HepG2 (cell line): Measurements from ENCODE around the gene PDP2. TPM values are rescaled to one million over a fixed set of nuclear protein-coding genes. Genes with fewer than 3 reads are reported as not detected.

ENCODE experiments used
- ATAC-seq: fragments of 200-7000 bp; cut with Tn5 transposase; 3 replicates; pipeline ENCODE4 v1.9.1; 2020; ENCODE audit warnings: mild to moderate bottlenecking, moderate library complexity
- BruUV-seq: library from RNA; stranded (reverse); fragments of 400-500 nt; replicated peaks from 2 replicates; lab custom pipeline; 2021; lab: Mats Ljungman, UMichigan
- CTCF ChIA-PET: fragments of 300-600 bp; formaldehyde crosslinking; extraction: SDS; loops from one replicate; lab custom pipeline; 2021; ENCODE audit warnings: low total read pairs, inconsistent platforms, low intra/inter-chr PET ratio; lab: Yijun Ruan, JAX
- POLR2A ChIA-PET: fragments of 350-600 bp; sonication (Branson Sonifier 250); formaldehyde crosslinking; loops from one replicate; lab custom pipeline; 2020; ENCODE audit warnings: antibody characterized with exemption, inconsistent platforms; lab: Yijun Ruan, JAX
- DNase-seq: peaks from one replicate; pipeline ENCODE4 v3.0.0-alpha.2; 2015; ENCODE audit warnings: low spot score
- FAIRE-seq: peaks from 3 replicates; lab custom pipeline; 2011; peaks lifted over from hg19 to GRCh38; lab: Jason Lieb, UNC
- H2AFZ ChIP-seq: one replicate; pipeline ENCODE4 v1.6.1; 2011; ENCODE audit warnings: low read length, inconsistent platforms
- H3K27ac ChIP-seq: fragments of 300-600 bp; 3 replicates; pipeline ENCODE4 v1.8.0; 2011; ENCODE audit warnings: mixed run types, mild to moderate bottlenecking, mixed read lengths, low read length, inconsistent platforms; ENCODE audit not compliant: insufficient read depth; ENCODE audit errors: extremely low read length
- H3K27me3 ChIP-seq, 2 experiments: fragments of 200-600 bp in 1 of 2; 2 replicates in 1 of 2; 3 replicates in 1 of 2; pipeline versions ENCODE4 v1.6.0 to v1.8.0; 2011; ENCODE audit warnings: low read length in 2 of 2, mild to moderate bottlenecking in 2 of 2, moderate library complexity in 2 of 2, inconsistent platforms in 1 of 2; ENCODE audit not compliant: insufficient read depth in 2 of 2, control insufficient read depth in 1 of 2
- H3K36me3 ChIP-seq, 2 experiments: fragments of 200-600 bp in 1 of 2; replicated peaks in 1 of 2; 2 replicates in 1 of 2; 3 replicates in 1 of 2; pipeline versions ENCODE4 v1.5.1 to v1.8.0; 2011; ENCODE audit warnings: low read length in 2 of 2, inconsistent platforms in 1 of 2; ENCODE audit not compliant: insufficient read depth in 2 of 2, control insufficient read depth in 1 of 2
- H3K4me1 ChIP-seq: 2 replicates; pipeline ENCODE4 v1.5.1; 2012; ENCODE audit warnings: low read length, inconsistent platforms; ENCODE audit not compliant: insufficient read depth
- H3K4me2 ChIP-seq: 2 replicates; pipeline ENCODE4 v1.6.0; 2011; ENCODE audit warnings: low read depth, low read length, inconsistent platforms
- H3K4me3 ChIP-seq, 3 experiments: fragments of 200-600 bp in 1 of 3; sonication (generic), shearing (Covaris generic) in 1 of 3; replicated peaks in 1 of 3; 2 replicates each; pipeline ENCODE4 v1.5.1; 2011 to 2016; ENCODE audit warnings: low read length in 3 of 3, inconsistent platforms in 2 of 3, low read depth in 2 of 3, mild to moderate bottlenecking in 2 of 3, control low read depth in 1 of 3, mixed read lengths in 1 of 3; ENCODE audit not compliant: insufficient read depth in 1 of 3
- H3K79me2 ChIP-seq: one replicate; pipeline ENCODE4 v1.6.1; 2011; ENCODE audit warnings: low read length, inconsistent platforms; ENCODE audit not compliant: insufficient read depth
- H3K9ac ChIP-seq: 2 replicates; pipeline ENCODE4 v1.6.0; 2011; ENCODE audit warnings: mild to moderate bottlenecking, low read depth, low read length, inconsistent platforms; ENCODE audit not compliant: insufficient read depth
- H3K9me3 ChIP-seq: 2 replicates; pipeline ENCODE4 v1.5.1; 2012; ENCODE audit warnings: mild to moderate bottlenecking, low read length
- H4K20me1 ChIP-seq: 2 replicates; pipeline ENCODE4 v1.6.0; 2011; ENCODE audit warnings: inconsistent platforms, mild to moderate bottlenecking, low read length, moderate library complexity; ENCODE audit not compliant: insufficient read depth
- AGO1 ChIP-seq: fragments of 200-400 bp; formaldehyde crosslinking; IDR thresholded peaks from 2 replicates; pipeline ENCODE4 v1.6.1; 2017; ENCODE audit warnings: mild to moderate bottlenecking, low read depth, low read length, moderate library complexity; ENCODE audit not compliant: poor library complexity, severe bottlenecking
- AGO2 ChIP-seq: fragments of 200-400 bp; formaldehyde crosslinking; optimal IDR thresholded peaks from 2 replicates; pipeline ENCODE3; 2017; ENCODE audit warnings: mild to moderate bottlenecking, low read depth, low read length, moderate library complexity
- FOSL1 ChIP-seq: sonication (generic); formaldehyde crosslinking; IDR thresholded peaks from 2 replicates; pipeline ENCODE4 v1.9.0; 2021; ENCODE audit warnings: missing genetic modification reagents, borderline replicate concordance
- ZNF772 ChIP-seq: sonication (generic); formaldehyde crosslinking; IDR thresholded peaks from 2 replicates; pipeline ENCODE4 v1.5.0; 2020; ENCODE audit warnings: mild to moderate bottlenecking, missing genetic modification reagents
- WGBS: methylation state at CpG from one replicate; pipeline ENCODE4 v1.1.6; 2017; ENCODE audit warnings: low lambda C conversion rate; 5-methylcytosine and 5-hydroxymethylcytosine counted together
- in situ Hi-C: cut with HindIII; loops from 2 replicates; pipeline ENCODE4 v1.10.0; 2017; ENCODE audit warnings: low pct_unique_long_range_greater_than_20kb; ENCODE audit not compliant: extremely low pct_ligation_motif_present
- intact Hi-C: fragments of 100-400 bp; cut with micrococcal nuclease; formaldehyde crosslinking; loops from one replicate; pipeline ENCODE4 v1.10.0; 2022; ENCODE audit not compliant: unreplicated experiment
- polyA plus RNA-seq, 8 experiments: library from polyadenylated mRNA; depleted of rRNA in 3 of 8; stranded (reverse) in 7 of 8; unstranded in 1 of 8; fragments of >200 nt; fragmentation: Illumina TruSeq in 4 of 8; extraction: Trizol in 4 of 8; gene quantifications; 2 replicates each; pipeline versions ENCODE4 v1.2.1 to v1.2.3, GENCODE V29; 2011 to 2016; ENCODE audit warnings: low read depth in 4 of 8, missing spikeins in 1 of 8, mixed read lengths in 1 of 8; ENCODE audit not compliant: insufficient read depth in 1 of 8
- total RNA-seq, 5 experiments: library from RNA; depleted of rRNA; stranded (reverse); fragments of >200 nt; fragmentation: Illumina TruSeq; extraction: Trizol; gene quantifications; 2 replicates each; pipeline ENCODE4 v1.2.3, GENCODE V29; 2016; ENCODE audit warnings: low read depth in 1 of 5

PDP2 gene
- total and polyA plus RNA-seq, 2 of the 13 experiments (the other 11 are each of a cell fraction or from before 2014, with no cell fraction given), result 12.8 to 15.8 TPM

- no peaks in the 10 kb centered on the region for H4K20me1 ChIP-seq
- FAIRE-seq (no peak), DNase-seq (no peak), ATAC-seq (no peak)
- H3K4me1 ChIP-seq, result peaks cover 53% of the 10 kb centered on the region
- intact Hi-C loops, result no loop called here
- H3K4me2 ChIP-seq, result no peak overlapping the region
- POLR2A ChIA-PET, result interaction anchor here (7.3 kb wide), 1 partner anchor 19 kb away, joined by 86 read pairs; no protein-coding TSS in a partner anchor
- no peaks in the 10 kb centered on the region for H3K79me2 ChIP-seq
- H3K27ac ChIP-seq, result no peak overlapping the region
- no peak for TF ChIP-seq ZNF772
- TF ChIP-seq AGO1, result peak; percentile 25
- TF ChIP-seq, all 625 proteins: peak for 1
- no peak overlapping the region for H3K9ac ChIP-seq
- 77% methylated on average over 31 of the region's 42 CpGs for WGBS
- H3K27me3 ChIP-seq, result peaks cover 5 to 22% of the 10 kb centered on the region in 2 experiments; a peak in 4 of 5 replicates
- no peaks in the 10 kb centered on the region for H3K9me3 ChIP-seq
- no peak overlapping the region for H3K4me3 ChIP-seq
- in situ Hi-C loops, result no loop called here
- CTCF ChIA-PET, result no interaction called here
- no peak overlapping the region for H2AFZ ChIP-seq
- no peaks in the 10 kb centered on the region for H3K36me3 ChIP-seq
- no TSS peak for BruUV-seq
Measured at GRCh38 chr16:66921729-66922450, 41.6 kb downstream of the PDP2 start.

DNA sequence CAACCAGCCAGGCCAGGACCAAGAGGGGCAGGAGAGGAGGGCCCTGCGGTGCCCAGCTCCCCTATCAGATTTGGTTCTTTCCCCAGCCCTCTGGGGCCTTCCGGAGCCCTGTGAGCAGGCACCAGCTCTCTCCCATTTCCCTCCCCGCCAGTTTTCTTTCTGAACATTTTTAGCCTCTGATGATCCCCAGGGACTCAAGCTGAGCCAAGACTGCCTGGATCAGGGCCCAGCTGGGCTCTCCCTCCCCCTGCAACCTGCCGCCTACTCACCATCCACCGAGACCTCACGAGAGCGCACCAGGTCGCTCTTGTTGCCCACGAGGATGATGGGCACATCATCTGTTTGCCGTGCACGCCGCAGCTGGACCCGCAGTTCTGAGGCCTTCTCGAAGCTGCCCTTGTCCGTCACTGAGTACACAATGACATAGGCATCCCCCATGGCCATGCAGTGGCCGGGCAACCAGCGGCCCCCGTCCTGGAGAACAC lies 43.0 kb downstream of the PDP2 start:
- no peak overlapping the region for H3K4me2 ChIP-seq
- no peak for TF ChIP-seq FOSL1 (CRISPR knock-in tag)
- peak; percentile 43 for TF ChIP-seq AGO2
- ATAC-seq, result no peak
- peaks cover 55% of the 10 kb centered on the region for H3K4me1 ChIP-seq
- no peaks in the 10 kb centered on the region for H4K20me1 ChIP-seq
- 66% methylated on average over 18 of the region's 18 CpGs for WGBS
- no peaks in the 10 kb centered on the region for H3K36me3 ChIP-seq
- no peaks in the 10 kb centered on the region for H3K79me2 ChIP-seq
- no peaks in the 10 kb centered on the region for H3K9me3 ChIP-seq
- H3K27me3 ChIP-seq, result peaks cover 5 to 22% of the 10 kb centered on the region in 2 experiments; a peak in 4 of 5 replicates
- no peak overlapping the region for H3K9ac ChIP-seq
- POLR2A ChIA-PET, result interaction anchor here (7.3 kb wide), 1 partner anchor 21 kb away, joined by 86 read pairs; no protein-coding TSS in a partner anchor
- intact Hi-C loops (no loop called here), in situ Hi-C loops (no loop called here)
- BruUV-seq, result no TSS peak
- H2AFZ ChIP-seq, result no peak overlapping the region
- H3K4me3 ChIP-seq, result no peak overlapping the region
- H3K27ac ChIP-seq, result no peak overlapping the region
- no peak for DNase-seq
- FAIRE-seq, result no peak
- CTCF ChIA-PET, result interaction anchor here (2.6 kb wide), 1 partner anchor 27 kb away, joined by 37 read pairs; no protein-coding TSS in a partner anchor
